ENCODE measurements around the gene GBP2. TPM values are rescaled to one million over a fixed set of nuclear protein-coding genes. Genes with fewer than 3 reads are reported as not detected.
A peak's percentile ranks its signal among the peaks of the same experiment; 100 is the strongest.

Gene GBP2
- total RNA-seq, 1 donor from 2014 or later: 111 TPM

DNA sequence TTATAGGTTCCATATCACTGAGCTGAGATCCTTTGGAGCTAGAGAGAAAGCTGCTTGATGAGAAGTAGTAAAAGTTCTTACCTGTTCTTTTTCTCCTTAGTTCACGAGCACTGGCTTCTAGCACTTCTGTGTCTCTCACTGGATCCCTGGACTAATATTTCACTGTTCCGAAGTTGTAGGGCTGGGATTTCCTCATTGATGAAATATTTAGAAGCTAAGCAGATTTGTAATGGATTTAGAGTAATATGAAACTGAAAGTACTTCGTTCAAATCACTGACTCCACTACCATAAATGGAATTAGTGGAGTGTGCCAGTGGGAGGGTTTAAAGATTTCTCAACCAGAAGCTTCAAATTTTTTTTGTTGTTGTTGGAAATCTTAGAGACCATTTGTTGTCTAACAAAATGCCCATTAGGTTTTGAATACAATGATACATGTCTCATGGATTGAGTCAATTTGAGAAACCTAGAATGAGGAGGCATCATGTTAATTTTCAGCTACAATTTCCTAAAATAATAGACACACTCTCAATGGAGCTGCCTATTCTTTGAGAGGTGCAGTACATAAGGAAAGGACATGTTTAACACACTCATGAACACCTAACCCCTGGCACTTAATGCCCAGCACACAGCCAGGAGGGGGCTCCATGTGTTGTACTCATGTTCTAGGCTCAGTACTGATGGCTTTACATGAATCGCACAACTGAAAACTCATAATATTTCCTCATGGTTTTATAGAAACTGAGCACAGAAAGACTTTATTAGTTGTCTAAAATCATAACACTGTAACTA, 60.6 kb downstream of the GBP2 start, which contains the start of gene GBP1:
TSS of gene GBP1 (minus strand) at position 130 of the 790 bp plus-strand sequence. CDS start 1,974 bp downstream, outside the sequence.
- peak; percentile 74 for DNase-seq (ENCODE audit: low read depth)

GRCh38 chr1:89064632-89065031, 61.3 kb downstream of the GBP2 start:
- peak; percentile 20 for DNase-seq (ENCODE audit: low read depth)

DNA sequence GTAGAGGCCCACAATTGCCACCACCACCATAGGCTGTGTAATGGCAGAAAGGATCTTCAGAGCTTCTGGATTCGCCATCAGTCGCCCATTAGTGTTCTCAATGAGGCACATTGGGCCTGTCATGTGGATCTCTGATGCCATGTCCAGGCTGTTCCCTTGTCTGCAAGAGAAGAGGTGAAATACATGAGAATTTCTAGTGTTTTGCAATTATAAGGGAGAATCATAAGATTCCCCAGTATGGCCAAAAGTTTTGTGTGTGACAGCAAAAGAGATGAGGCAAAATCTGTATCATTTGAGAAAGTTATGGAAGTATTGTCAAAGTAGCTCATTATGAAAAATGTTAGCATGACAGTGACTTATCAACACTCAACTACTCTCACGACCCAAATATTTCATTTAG, 62.8 kb downstream of the GBP2 start:
- DNase-seq (ENCODE audit: low read depth): no peak

DNA sequence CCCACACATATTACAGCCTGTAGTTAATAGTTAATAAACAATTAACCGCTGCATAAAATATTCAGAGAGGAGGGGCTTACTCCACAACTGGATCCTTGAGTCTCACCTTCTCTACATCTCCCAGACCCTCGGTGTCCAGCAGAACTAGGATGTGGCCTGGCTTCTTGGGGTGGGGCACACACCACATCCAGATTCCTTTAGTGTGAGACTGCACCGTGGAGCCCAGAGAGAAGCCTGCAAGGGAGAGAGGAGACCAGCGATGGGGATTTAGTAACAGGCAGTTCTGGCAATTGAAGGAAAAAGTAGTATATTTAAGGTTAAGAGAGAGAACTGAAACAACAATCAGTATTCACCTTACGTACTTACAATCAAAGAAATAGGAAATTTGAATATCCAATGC, 65.8 kb downstream of the GBP2 start:
- DNase-seq (ENCODE audit: low read depth): peak; percentile 28

Other genes starting within 250 kb of the GBP2 start
- gene GTF2B, start 234.5 kb downstream of the GBP2 start, total RNA-seq: 31.3 and 35.0 TPM in 2 replicates
- gene KYAT3, start 133.5 kb downstream of the GBP2 start, total RNA-seq: 19.1 and 21.2 TPM in 2 replicates
- gene RBMXL1, start 133.5 kb downstream of the GBP2 start, total RNA-seq: 6.2 and 9.4 TPM in 2 replicates
- gene GBP3, start 103.2 kb downstream of the GBP2 start, total RNA-seq: 20.5 and 26.9 TPM in 2 replicates
- gene GBP1, start 60.9 kb downstream of the GBP2 start, total RNA-seq: 25.6 and 30.3 TPM in 2 replicates
- gene GBP7, start 49.9 kb upstream of the GBP2 start, total RNA-seq: not detected in 2 replicates
- gene GBP4, start 72.8 kb upstream of the GBP2 start, total RNA-seq: not detected in 2 replicates
- gene GBP5, start 146.7 kb upstream of the GBP2 start, total RNA-seq: not detected in 2 replicates
- gene GBP6, start 237.9 kb upstream of the GBP2 start, total RNA-seq: 0.16 TPM in 1 of 2 replicates, not detected in the other

Data from myocyte (in vitro differentiated cells).